MM.1S (cell line): ENCODE results near the gene UGT1A7.
"Not testable (repeated sequence)": the region's sequence is repeated elsewhere in the genome, so short reads cannot be mapped to it uniquely, and the experiment has no call there.

ENCODE experiments used
- CTCF ChIP-seq: fragments of 300-600 bp; sonication (generic); IDR thresholded peaks from 2 replicates; pipeline ENCODE4 v1.5.1; 2016; ENCODE audit warnings: antibody characterized with exemption, low read length, mixed read lengths
- EZH2 ChIP-seq: fragments of 300-600 bp; sonication (generic); optimal IDR thresholded peaks from 2 replicates; pipeline ENCODE3; 2017; ENCODE audit warnings: low read depth, mild to moderate bottlenecking, antibody characterized with exemption, low read length, mixed read lengths
- EZH2phosphoT487 ChIP-seq: fragments of 300-600 bp; sonication (generic); IDR thresholded peaks from 2 replicates; pipeline ENCODE4 v1.6.1; 2018; ENCODE audit warnings: antibody characterized with exemption, low read length

- TF ChIP-seq CTCF, EZH2, EZH2phosphoT487: not testable (repeated sequence)
These were observed 69.7 kb downstream of the UGT1A7 start for GRCh38 chr2:233751212-233752009.
